HS-27A (cell line): ENCODE measurements around the gene PIEZO1.
"Not testable (repeated sequence)": the region's sequence is repeated elsewhere in the genome, so short reads cannot be mapped to it uniquely, and the experiment has no call there.

Experiments
- DNase-seq: peaks from one replicate; pipeline ENCODE4 v3.0.0-alpha.2; 2012; ENCODE audit warnings: low read depth, missing footprints

PIEZO1 gene

DNA sequence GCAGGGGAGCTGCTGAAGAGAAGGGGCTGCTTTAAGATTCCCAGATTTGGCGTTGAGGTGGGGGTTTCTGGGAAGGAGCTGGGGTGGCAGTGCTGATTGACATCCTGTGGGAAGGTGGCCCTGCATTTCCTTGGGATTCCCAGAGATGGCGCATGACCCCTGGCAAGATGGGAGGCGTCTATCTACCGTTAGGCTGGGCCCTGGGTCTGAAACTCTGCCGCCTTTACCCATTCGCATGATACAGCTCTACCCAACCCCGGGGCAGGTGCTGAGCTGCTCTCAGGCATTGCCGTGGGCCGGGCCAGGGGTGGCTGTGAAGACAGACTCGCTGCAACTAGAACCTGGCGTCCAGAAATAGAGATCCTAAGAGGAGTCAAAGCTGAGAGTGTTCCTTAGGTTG is 112.2 kb downstream of the PIEZO1 start:
- DNase-seq, result no peak

DNA sequence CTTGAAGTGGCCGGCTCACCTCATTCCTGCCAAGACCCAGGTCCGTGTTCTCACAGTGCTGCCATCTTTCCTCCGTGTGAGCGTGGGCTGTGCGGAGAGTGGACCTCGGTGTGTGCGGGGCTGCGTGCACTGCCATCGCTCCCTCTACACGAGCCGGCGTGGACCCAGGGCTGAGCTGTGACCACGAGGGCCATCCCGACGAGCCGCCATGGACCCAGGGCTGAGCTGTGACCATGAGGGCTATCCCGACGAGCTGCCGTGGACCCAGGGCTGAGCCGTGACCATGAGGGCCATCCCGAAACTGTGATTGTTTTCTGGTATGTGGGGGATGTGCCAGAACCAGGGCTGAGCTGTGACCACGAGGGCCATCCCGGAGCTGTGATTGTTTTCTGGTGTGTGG is 113.2 kb downstream of the PIEZO1 start:
- DNase-seq, result no peak

DNA sequence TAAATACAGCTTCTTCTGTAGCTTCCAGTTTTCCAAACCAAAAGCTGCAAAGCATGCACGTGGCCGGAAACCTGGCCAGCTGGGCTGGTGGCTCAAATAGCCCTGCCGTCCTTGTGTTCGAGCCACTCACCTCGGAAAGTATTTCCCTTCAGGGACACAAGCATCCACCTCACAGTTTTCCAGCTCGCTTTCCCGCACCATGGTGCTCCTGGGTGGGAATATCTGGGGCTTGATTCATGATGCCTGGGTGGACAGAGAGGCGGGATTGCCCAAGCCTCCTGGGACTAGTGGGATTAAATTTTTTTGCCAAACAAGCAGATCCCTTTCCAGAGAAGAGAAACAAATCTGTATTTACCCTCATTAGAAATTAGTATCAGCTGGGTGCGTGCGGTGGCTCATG is 115.0 kb downstream of the PIEZO1 start:
- DNase-seq, result no peak

DNA sequence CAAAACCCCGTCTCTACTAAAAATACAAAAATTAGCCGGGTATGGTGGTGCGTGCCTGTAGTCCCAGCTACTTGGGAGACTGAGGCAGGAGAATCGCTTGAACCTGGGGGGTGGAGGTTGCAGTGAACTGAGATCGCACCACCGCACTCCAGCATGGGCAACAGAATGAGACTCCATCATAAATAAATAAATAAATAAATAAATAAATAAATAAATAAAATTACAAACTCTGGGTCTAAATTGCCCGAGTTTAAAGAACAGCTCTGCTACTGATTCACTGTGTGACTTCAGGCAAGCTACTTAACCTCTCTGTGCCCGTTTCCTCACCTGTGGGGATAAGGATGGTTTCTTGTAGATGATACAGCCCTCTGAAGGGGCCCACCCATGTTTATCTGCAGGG is 115.5 kb downstream of the PIEZO1 start:
- DNase-seq, result not testable (repeated sequence)

DNA sequence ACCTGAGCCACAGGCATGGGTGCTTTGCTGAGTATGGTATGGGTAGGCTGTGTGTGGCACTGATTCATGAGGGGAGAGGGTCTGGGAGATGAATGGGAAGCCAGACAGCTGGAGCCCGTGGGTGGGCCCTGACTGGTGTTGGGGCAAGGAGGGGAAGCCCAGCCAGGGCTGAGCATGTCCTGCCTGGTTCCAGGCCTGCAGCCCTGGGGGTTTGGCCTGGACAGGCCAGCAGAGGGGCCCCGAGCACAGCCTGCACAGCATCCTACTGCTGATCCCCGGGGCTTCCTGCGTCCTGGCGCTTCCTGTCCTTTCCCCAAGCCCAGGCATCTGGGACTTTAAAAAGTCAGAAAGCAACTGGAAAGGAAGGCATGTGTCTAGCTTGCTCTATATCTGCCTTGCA is 117.6 kb downstream of the PIEZO1 start:
- no peak for DNase-seq

DNA sequence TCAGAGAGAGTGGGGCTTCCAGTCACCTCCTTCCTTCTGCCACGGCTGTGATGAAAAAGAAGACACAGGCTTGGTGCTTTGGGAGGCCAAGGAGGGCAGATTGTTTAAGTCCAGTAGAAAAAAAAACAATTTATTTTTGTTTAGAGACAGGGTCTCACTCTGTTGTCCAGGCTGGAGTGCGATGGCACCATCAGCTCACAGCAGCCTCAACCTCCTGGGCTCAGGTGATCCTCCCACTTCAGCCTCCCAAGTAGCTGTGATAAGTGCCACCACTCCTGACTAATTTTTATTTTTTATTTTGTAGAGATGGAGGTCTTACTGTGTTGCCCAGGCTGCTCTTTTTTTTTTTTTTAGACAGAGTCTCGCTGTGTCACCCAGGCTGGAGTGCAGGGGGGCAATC is 119.5 kb downstream of the PIEZO1 start:
- DNase-seq, result no peak
